ENCODE measurements around the gene DNMT3A.

The DNMT3A gene

DNA sequence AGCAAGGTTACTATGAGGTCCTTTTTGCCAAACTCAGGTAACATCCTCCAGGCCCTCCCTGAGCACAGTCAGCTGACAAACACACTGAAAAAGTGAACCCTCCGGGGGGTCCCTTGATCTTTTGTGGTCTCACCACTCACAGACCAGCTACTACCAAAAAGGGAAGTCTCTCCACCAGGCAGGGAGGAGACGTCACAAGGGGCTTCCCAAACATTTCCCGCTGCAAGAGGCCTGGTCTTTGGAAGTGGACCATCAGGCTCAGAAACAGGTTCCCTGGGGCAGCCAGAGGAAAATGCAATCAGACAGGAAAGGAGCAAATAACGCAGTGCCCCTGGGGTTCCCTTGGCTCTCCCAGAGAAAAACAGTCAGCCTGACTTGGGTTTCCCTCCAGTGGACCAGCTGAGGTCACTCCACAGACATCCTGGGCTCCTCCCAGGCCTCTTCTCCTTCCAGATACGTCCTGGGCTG lies 134.6 kb downstream of the DNMT3A start:
- TF ChIP-seq, protein P1, sequence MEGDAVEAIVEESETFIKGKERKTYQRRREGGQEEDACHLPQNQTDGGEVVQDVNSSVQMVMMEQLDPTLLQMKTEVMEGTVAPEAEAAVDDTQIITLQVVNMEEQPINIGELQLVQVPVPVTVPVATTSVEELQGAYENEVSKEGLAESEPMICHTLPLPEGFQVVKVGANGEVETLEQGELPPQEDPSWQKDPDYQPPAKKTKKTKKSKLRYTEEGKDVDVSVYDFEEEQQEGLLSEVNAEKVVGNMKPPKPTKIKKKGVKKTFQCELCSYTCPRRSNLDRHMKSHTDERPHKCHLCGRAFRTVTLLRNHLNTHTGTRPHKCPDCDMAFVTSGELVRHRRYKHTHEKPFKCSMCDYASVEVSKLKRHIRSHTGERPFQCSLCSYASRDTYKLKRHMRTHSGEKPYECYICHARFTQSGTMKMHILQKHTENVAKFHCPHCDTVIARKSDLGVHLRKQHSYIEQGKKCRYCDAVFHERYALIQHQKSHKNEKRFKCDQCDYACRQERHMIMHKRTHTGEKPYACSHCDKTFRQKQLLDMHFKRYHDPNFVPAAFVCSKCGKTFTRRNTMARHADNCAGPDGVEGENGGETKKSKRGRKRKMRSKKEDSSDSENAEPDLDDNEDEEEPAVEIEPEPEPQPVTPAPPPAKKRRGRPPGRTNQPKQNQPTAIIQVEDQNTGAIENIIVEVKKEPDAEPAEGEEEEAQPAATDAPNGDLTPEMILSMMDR (IDR thresholded peaks at IDR 0.05; ENCODE audit: insufficient read depth, low read length, missing control alignments) = no peak
- ChIA-PET POLR2A (no interaction called here), CTCF (interaction anchor here (1.0 to 5.5 kb wide), 2 partner anchors 11 to 21 kb away, joined by 3 to 46 read pairs; no protein-coding TSS in a partner anchor)
- DNase-seq (ENCODE audit: low read depth, low spot score) = no peak
- no peak overlapping the region for H3K4me3 ChIP-seq (ENCODE audit: low read depth, low read length)

DNA sequence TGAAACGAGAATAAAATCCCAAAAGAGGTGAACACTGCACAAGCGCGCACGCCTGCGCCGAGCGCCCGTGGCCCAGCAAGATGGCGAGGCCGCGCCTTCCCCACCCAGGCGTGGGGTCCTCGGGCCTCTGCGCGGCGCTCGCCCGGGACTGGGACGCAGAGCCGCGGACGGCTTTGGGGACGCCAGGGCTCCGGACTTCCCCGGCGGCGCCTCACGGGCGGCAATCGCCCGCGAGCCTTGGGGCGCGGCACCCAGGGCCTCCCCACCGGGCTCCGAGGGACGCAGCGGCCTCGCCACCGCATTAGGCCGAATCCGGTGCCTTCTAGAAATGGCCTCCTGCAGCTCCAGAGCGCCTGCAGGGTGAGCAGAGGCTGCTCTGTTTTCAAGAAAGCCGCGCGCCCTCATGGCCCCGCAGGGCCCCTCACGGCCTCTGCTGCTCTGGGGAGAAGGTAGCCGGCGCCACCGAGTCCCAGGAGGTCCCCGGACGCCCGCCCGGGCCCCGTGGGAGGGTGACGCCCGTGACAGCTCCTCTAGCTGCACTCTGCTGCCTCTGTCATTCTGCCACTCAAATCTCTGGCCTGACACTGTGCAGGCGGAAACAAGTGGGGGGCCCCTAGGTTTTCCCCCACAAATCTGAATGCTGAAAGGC lies 137.4 kb downstream of the DNMT3A start:
- POLR2A ChIA-PET = no interaction called here
- no peak for DNase-seq (ENCODE audit: low read depth, low spot score)
- CTCF ChIA-PET = interaction anchor here (5.5 kb wide), 1 partner anchor 9 kb away, joined by 46 read pairs; no protein-coding TSS in a partner anchor
- TF ChIP-seq, protein P1 (IDR thresholded peaks at IDR 0.05; ENCODE audit: insufficient read depth, low read length, missing control alignments) = no peak
- peak overlapping the region; percentile 6; the same call in 1 of the 2 replicates for H3K4me3 ChIP-seq (ENCODE audit: low read depth, low read length)

DNA sequence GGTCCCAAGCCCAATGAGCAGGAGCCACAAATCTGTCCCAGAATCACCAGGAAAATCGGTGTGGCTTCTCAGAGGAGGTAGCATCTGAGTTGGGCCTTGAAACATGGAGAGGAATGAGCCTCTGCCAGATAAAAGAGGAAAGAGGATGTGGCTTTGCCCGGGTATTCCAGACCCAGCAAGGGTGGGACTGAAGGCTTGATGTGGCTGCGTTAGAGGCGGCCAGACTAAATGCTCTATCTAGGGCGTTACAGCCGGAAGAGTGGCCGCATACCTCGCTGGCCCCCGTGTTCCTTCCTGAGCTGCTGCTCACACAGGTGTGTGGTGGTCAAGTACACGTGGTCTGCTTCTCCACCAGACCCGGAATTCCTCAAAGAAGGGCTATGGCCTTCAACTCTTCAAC lies 139.4 kb downstream of the DNMT3A start:
- TF ChIP-seq, protein P1 (IDR thresholded peaks at IDR 0.05; ENCODE audit: insufficient read depth, low read length, missing control alignments) = no peak
- CTCF ChIA-PET = interaction anchor here (0.9 to 1.0 kb wide), 2 partner anchors 10 to 211 kb away, joined by 3 read pairs; no protein-coding TSS in a partner anchor
- POLR2A ChIA-PET = no interaction called here
- no peak for DNase-seq (ENCODE audit: low read depth, low spot score)
- H3K4me3 ChIP-seq (ENCODE audit: low read depth, low read length) = no peak overlapping the region

DNA sequence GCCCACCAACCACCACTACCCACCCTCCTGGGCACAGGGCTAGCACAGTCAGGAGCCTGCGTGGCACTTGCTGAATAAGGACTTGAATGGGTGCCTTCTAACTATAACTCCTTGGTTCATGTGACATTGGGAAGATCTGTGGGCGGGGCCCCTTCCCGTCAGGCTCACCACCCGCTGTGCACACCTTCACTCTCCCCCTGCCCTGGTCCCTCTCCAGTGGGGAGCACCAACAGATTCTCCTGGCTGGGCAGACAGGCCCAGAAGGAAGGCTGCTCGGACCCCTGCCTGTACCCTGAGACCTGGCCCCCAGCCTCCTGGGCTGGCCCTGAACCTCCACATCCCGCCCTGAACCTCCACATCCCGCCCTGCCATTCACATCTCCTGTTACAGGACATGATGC lies 139.9 kb downstream of the DNMT3A start:
- ChIA-PET POLR2A (no interaction called here), CTCF (interaction anchor here (1.0 kb wide), 1 partner anchor 211 kb away, joined by 3 read pairs; no protein-coding TSS in a partner anchor)
- TF ChIP-seq, protein P1 (IDR thresholded peaks at IDR 0.05; ENCODE audit: insufficient read depth, low read length, missing control alignments) = no peak

DNA sequence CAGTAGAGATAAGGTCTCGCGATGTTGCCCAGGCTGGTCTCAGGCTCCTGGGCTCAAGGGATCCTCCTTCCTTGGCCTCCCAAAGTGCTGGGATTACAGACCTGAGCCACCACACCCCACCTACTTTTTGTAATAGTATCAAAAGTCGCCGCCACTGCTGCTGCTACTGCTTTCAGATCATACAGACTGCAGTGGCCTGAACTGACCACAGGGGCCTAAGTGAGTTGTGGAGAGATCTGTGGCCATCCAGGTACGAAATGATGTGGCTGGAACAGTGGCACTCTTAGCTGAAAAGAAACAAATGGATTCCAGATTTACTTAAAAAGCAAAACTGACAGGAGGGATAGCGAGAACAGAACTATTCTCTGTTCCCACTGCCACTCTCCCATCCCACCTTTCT lies 140.5 kb downstream of the DNMT3A start:
- no peak for DNase-seq (ENCODE audit: low read depth, low spot score)
- ChIA-PET CTCF (interaction anchor here (0.7 kb wide), 1 partner anchor 27 kb away, joined by 3 read pairs; no protein-coding TSS in a partner anchor), POLR2A (no interaction called here)
- TF ChIP-seq, protein P1 (IDR thresholded peaks at IDR 0.05; ENCODE audit: insufficient read depth, low read length, missing control alignments) = peak; percentile 20
- no peak overlapping the region for H3K4me3 ChIP-seq (ENCODE audit: low read depth, low read length)

More for the DNA sequence above, 139.9 kb downstream of the DNMT3A start:
- no peak for DNase-seq (ENCODE audit: low read depth, low spot score)
- no peak overlapping the region for H3K4me3 ChIP-seq (ENCODE audit: low read depth, low read length)

DNA sequence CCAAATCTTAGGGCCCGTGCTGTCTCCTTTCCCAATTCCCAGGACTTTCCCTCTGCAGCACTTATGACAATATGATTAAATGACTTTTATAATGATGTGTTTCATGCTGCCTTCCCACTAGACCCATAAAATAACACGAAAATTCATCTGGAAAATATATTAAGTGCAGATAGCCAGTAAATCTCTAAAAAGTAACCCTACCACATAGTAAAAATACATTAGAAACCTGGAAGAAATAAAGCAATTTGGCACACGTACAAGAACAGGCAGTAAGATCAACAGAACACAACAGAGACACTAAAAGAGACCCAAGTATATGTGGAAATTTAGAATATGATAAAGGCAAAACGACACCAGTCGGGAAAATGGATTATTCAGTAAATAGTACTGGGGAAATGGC lies 143.1 kb downstream of the DNMT3A start:
- no peak for DNase-seq (ENCODE audit: low read depth, low spot score)
- H3K4me3 ChIP-seq (ENCODE audit: low read depth, low read length) = no peak overlapping the region
- CTCF ChIA-PET = interaction anchor here (0.6 kb wide), 1 partner anchor 345 kb away, joined by 3 read pairs; no protein-coding TSS in a partner anchor
- TF ChIP-seq, protein P1 (IDR thresholded peaks at IDR 0.05; ENCODE audit: insufficient read depth, low read length, missing control alignments) = no peak
- POLR2A ChIA-PET = no interaction called here
